Breast epithelium (tissue), 4 donors: ENCODE measurements around the gene CAMK2B. TPM values are rescaled to one million over a fixed set of nuclear protein-coding genes. Genes with fewer than 3 reads are reported as not detected.
A peak's percentile ranks its signal among the peaks of the same experiment; 100 is the strongest.

Experiments
- DNase-seq, 2 donors: peaks; one replicate each; pipeline ENCODE4 v3.0.0-alpha.2; 2019; ENCODE audit warnings: low spot score in 2 of 2
- H3K27ac ChIP-seq, 2 donors: fragments of 200-600 bp; sonication (generic) in 1 of 2; one replicate each; pipeline ENCODE4 v1.5.1; 2016 to 2019; ENCODE audit warnings: mild to moderate bottlenecking in 1 of 2
- H3K27me3 ChIP-seq, 2 donors: fragments of 200-600 bp; sonication (generic) in 1 of 2; one replicate each; pipeline versions ENCODE4 v1.5.1 to v1.6.0; 2017 to 2019; ENCODE audit warnings: control low read depth in 1 of 2, mild to moderate bottlenecking in 1 of 2
- H3K36me3 ChIP-seq: fragments of 200-600 bp; one replicate; pipeline ENCODE4 v1.5.1; 2019
- H3K4me1 ChIP-seq, 2 donors: fragments of 200-600 bp; sonication (generic); one replicate each; pipeline ENCODE4 v1.5.1; 2016 to 2019; ENCODE audit warnings: control low read depth in 1 of 2
- H3K4me3 ChIP-seq, 3 donors: fragments of 200-600 bp; sonication (generic); 1 replicate in 2 of 3; 2 replicates in 1 of 3; pipeline ENCODE4 v1.5.1; 2016 to 2019; ENCODE audit warnings: mild to moderate bottlenecking in 3 of 3, moderate library complexity in 2 of 3
- H3K9me3 ChIP-seq, 2 donors: fragments of 200-600 bp; sonication (generic) in 1 of 2; one replicate each; pipeline ENCODE4 v1.5.1; 2016 to 2019; ENCODE audit warnings: control low read depth in 1 of 2
- POLR2A ChIP-seq: fragments of 450-650 bp; IDR thresholded peaks from one replicate; pipeline ENCODE4 v1.6.1; 2016; ENCODE audit warnings: antibody characterized with exemption, mild to moderate bottlenecking, moderate library complexity
- POLR2AphosphoS5 ChIP-seq, 3 donors: sonication (generic); formaldehyde crosslinking; IDR thresholded peaks; one replicate each; pipeline ENCODE4 v1.6.1; 2017; ENCODE audit warnings: antibody characterized with exemption in 3 of 3
- intact Hi-C: fragments of 100-400 bp; cut with DNase I; formaldehyde crosslinking; loops from one replicate; pipeline ENCODE4 v1.15.1; 2023; ENCODE audit warnings: low total_unique reads
- total RNA-seq, 3 donors: library from RNA; depleted of rRNA; stranded (reverse); fragments of >200 nt; gene quantifications; one replicate each; pipeline ENCODE4 v1.1.0, GENCODE V29; 2016
- TF ChIP-seq, protein P1 (sequence below), 3 donors: fragments of 450-650 bp; IDR thresholded peaks; one replicate each; pipeline ENCODE4 v1.5.1; 2016 to 2017; ENCODE audit warnings: antibody characterized with exemption in 3 of 3, mild to moderate bottlenecking in 3 of 3, moderate library complexity in 3 of 3

CAMK2B gene
- total RNA-seq, 3 donors from 2014 or later, result 2.0 to 9.2 TPM; not detected in 1

DNA sequence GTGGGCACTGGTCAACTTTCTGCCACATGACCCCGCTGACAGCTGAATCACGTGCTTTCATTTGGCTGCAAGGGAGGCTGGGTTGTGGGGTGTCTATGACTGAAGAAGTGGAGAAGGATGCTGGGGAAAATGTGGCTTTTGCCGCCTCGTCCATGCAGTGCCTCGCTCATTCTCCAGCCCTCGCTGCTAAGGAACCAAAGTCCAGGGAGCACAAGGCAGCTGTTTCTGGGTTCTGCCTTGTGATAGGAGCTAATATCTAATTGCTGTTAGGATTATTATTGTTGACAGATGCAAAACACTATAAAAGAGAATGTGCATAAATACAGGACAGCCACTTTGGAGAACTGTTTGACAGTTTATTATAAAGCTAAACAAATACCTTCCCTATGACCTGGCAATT lies 4.9 kb upstream of the CAMK2B start:
- Histone ChIP-seq H3K36me3 (no peaks in the 10 kb centered on the region), H3K27ac (no peak overlapping the region), H3K4me3 (no peak overlapping the region), H3K27me3 (peaks cover 0 to 12% of the 10 kb centered on the region in 2 donors), H3K4me1 (no peaks in the 10 kb centered on the region), H3K9me3 (no peaks in the 10 kb centered on the region)
- no peak for DNase-seq
- TF ChIP-seq, protein P1, sequence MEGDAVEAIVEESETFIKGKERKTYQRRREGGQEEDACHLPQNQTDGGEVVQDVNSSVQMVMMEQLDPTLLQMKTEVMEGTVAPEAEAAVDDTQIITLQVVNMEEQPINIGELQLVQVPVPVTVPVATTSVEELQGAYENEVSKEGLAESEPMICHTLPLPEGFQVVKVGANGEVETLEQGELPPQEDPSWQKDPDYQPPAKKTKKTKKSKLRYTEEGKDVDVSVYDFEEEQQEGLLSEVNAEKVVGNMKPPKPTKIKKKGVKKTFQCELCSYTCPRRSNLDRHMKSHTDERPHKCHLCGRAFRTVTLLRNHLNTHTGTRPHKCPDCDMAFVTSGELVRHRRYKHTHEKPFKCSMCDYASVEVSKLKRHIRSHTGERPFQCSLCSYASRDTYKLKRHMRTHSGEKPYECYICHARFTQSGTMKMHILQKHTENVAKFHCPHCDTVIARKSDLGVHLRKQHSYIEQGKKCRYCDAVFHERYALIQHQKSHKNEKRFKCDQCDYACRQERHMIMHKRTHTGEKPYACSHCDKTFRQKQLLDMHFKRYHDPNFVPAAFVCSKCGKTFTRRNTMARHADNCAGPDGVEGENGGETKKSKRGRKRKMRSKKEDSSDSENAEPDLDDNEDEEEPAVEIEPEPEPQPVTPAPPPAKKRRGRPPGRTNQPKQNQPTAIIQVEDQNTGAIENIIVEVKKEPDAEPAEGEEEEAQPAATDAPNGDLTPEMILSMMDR (IDR thresholded peaks at IDR 0.05), result no peak
- TF ChIP-seq POLR2A (no peak), POLR2AphosphoS5 (IDR thresholded peaks at IDR 0.05) (no peak)
- intact Hi-C loops, result no loop called here

- no peaks in the 10 kb centered on the region for H3K4me1 ChIP-seq
- TF ChIP-seq, protein P1 (IDR thresholded peaks at IDR 0.05), result no peak
- no peak for TF ChIP-seq POLR2A
- TF ChIP-seq POLR2AphosphoS5 (IDR thresholded peaks at IDR 0.05), result no peak
- H3K27ac ChIP-seq, result no peak overlapping the region
- H3K27me3 ChIP-seq, result peaks cover 0 to 12% of the 10 kb centered on the region in 2 donors
- H3K9me3 ChIP-seq, result no peaks in the 10 kb centered on the region
- no peaks in the 10 kb centered on the region for H3K36me3 ChIP-seq
- intact Hi-C loops, result no loop called here
- no peak for DNase-seq
- no peak overlapping the region for H3K4me3 ChIP-seq
These were observed 4.5 kb upstream of the CAMK2B start for GRCh38 chr7:44329888-44330287.

DNA sequence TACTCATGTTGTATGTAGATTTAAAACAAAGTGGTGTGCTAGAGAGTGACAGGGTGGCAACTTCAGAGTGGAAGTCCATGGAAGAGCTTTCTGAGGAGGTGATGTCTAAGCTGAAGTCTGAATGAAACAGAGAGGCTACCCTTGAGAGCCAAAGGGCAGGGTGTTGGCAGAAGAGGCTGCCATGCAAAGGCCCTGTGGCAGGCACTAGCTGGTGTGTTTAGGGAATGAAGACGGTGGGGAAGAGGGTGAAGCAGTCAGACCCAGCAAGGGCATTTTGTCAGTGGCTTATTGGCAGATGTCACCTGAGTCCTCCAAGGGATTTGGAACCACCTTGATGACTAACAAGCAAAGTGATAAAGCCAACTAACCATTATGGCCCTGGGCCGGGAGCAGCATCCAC lies 3.7 kb upstream of the CAMK2B start:
- H3K9me3 ChIP-seq, result no peaks in the 10 kb centered on the region
- no peak overlapping the region for H3K4me3 ChIP-seq
- DNase-seq, result no peak
- H3K27me3 ChIP-seq, result peaks cover 0 to 20% of the 10 kb centered on the region in 2 donors
- no peaks in the 10 kb centered on the region for H3K36me3 ChIP-seq
- intact Hi-C loops, result no loop called here
- H3K27ac ChIP-seq, result no peak overlapping the region
- TF ChIP-seq, protein P1 (IDR thresholded peaks at IDR 0.05), result no peak
- no peak for TF ChIP-seq POLR2AphosphoS5 (IDR thresholded peaks at IDR 0.05)
- no peak for TF ChIP-seq POLR2A
- no peaks in the 10 kb centered on the region for H3K4me1 ChIP-seq

DNA sequence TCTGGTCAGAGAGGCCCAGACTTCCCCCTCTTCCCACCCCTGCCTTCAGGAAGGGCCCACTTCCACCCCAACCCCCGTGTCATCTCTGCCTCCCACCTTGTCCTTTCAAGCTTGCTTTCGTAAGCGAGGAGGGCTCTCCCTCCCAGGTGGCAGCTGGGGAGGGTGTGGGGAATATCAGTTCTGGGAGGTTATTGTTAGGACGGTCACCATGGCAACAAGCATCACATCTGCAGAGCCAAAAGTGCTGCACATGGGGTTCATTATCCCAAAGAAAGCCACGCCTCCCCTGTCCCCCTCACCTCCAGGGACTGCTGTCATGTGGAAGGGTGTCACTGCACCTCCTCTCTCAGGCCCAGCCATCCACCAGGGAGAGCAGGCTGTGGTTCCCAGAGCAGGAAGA lies 2.6 kb upstream of the CAMK2B start:
- H3K4me1 ChIP-seq, result no peaks in the 10 kb centered on the region
- peaks cover 0 to 24% of the 10 kb centered on the region in 2 donors for H3K27me3 ChIP-seq
- TF ChIP-seq, protein P1 (IDR thresholded peaks at IDR 0.05), result no peak
- no peak for TF ChIP-seq POLR2AphosphoS5 (IDR thresholded peaks at IDR 0.05)
- TF ChIP-seq POLR2A, result no peak
- no peak overlapping the region for H3K4me3 ChIP-seq
- H3K36me3 ChIP-seq, result no peaks in the 10 kb centered on the region
- H3K27ac ChIP-seq, result no peak overlapping the region
- peak in 1 of 2 donors; percentile 20 for DNase-seq
- intact Hi-C loops, result no loop called here
- no peaks in the 10 kb centered on the region for H3K9me3 ChIP-seq

GRCh38 chr7:44326261-44327125 lies 1.1 kb upstream of the CAMK2B start:
- no peaks in the 10 kb centered on the region for H3K9me3 ChIP-seq
- H3K4me3 ChIP-seq, result no peak overlapping the region
- peaks cover 0 to 24% of the 10 kb centered on the region in 2 donors for H3K27me3 ChIP-seq
- H3K4me1 ChIP-seq, result no peaks in the 10 kb centered on the region
- DNase-seq, result peak; percentile 4 to 42
- TF ChIP-seq POLR2AphosphoS5 (IDR thresholded peaks at IDR 0.05) (no peak), POLR2A (no peak)
- TF ChIP-seq, protein P1 (IDR thresholded peaks at IDR 0.05), result no peak
- intact Hi-C loops, result no loop called here
- H3K36me3 ChIP-seq, result no peaks in the 10 kb centered on the region
- no peak overlapping the region for H3K27ac ChIP-seq
